ENCODE measurements around the gene NDUFB4.

DNA sequence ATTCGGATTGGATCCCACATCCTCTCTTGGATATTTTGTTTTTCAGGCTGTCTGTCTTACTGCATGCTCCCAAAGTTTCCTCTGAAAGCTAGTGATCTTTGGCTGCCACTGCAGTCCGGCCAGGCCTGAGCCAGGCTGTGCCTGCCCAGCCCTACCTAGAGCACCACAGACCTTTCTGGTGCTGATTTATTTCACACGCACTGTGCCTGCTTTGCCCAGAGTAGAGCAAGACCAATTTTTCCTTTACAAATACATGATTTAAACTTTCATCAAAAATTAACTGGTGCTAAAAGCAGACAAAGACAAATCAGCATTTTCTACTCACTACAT lies 28.0 kb upstream of the NDUFB4 start:
- no peak for TF ChIP-seq CTCF (IDR thresholded peaks at IDR 0.05; ENCODE audit: poor library complexity, severe bottlenecking)
- no peak for TF ChIP-seq RAD21 (conservative IDR thresholded peaks at IDR 0.05)
- TF ChIP-seq MXI1 (conservative IDR thresholded peaks at IDR 0.05; ENCODE audit: poor library complexity, severe bottlenecking) = no peak
- no peak for TF ChIP-seq POLR2AphosphoS5 (IDR thresholded peaks at IDR 0.05)
- TF ChIP-seq EZH2 (IDR thresholded peaks at IDR 0.05; ENCODE audit: borderline replicate concordance, insufficient read depth, low read length, poor library complexity, severe bottlenecking) = no peak
- no peak for TF ChIP-seq TAF1 (IDR thresholded peaks at IDR 0.05; ENCODE audit: low read depth)
